ENCODE data around the gene LRCH3. TPM values are rescaled to one million over a fixed set of nuclear protein-coding genes. Genes with fewer than 3 reads are reported as not detected.

Gene LRCH3
- total RNA-seq, 6 experiments from 2014 or later, result 39.4 to 44.7 (median 41.0) TPM

GRCh38 chr3:197749315-197749600, 41.8 kb upstream of the LRCH3 start:
- Mint-ChIP-seq H3K27me3 (ENCODE audit: insufficient read depth) (peaks cover 3% of the 10 kb centered on the region), H3K36me3 (ENCODE audit: low read depth) (no peaks in the 10 kb centered on the region; the same call in 1 of the 2 replicates), H3K4me3 (peak overlapping the region; percentile 96), H3K27ac (peak overlapping the region; percentile 82), H3K9me3 (no peaks in the 10 kb centered on the region), H3K4me1 (ENCODE audit: low read depth) (peaks cover 44% of the 10 kb centered on the region)
- peak; percentile 46 for DNase-seq
- TF ChIP-seq CTCF (IDR thresholded peaks at IDR 0.05), result no peak

GRCh38 chr3:197749601-197750395, 41.3 kb upstream of the LRCH3 start, which contains the start of gene FYTTD1:
TSS of gene FYTTD1 (plus strand) at chr3:197749883. CDS start at chr3:197749972, 89 bp downstream.
- peak; percentile 60 for TF ChIP-seq CTCF (IDR thresholded peaks at IDR 0.05)
- peaks cover 48% of the 10 kb centered on the region for H3K4me1 Mint-ChIP-seq (ENCODE audit: low read depth)
- H3K27me3 Mint-ChIP-seq (ENCODE audit: insufficient read depth), result peaks cover 3% of the 10 kb centered on the region
- no peaks in the 10 kb centered on the region for H3K9me3 Mint-ChIP-seq
- no peaks in the 10 kb centered on the region; the same call in 1 of the 2 replicates for H3K36me3 Mint-ChIP-seq (ENCODE audit: low read depth)
- peak within 1 kb of the TSS; percentile 96 for H3K4me3 Mint-ChIP-seq
- peak within 1 kb of the TSS; percentile 93 for H3K27ac Mint-ChIP-seq
- peak; percentile 80 for DNase-seq

GRCh38 chr3:197750396-197750831, 40.6 kb upstream of the LRCH3 start:
- Mint-ChIP-seq H3K27me3 (ENCODE audit: insufficient read depth) (peaks cover 3% of the 10 kb centered on the region), H3K4me3 (peak overlapping the region; percentile 92), H3K4me1 (ENCODE audit: low read depth) (peaks cover 53% of the 10 kb centered on the region), H3K9me3 (no peaks in the 10 kb centered on the region), H3K27ac (peak overlapping the region; percentile 93), H3K36me3 (ENCODE audit: low read depth) (no peaks in the 10 kb centered on the region; the same call in 1 of the 2 replicates)
- DNase-seq, result peak; percentile 71
- no peak; the same call in 1 of the 2 replicates for TF ChIP-seq CTCF (IDR thresholded peaks at IDR 0.05)

- DNase-seq, result peak; percentile 37
- Mint-ChIP-seq H3K27me3 (ENCODE audit: insufficient read depth) (peaks cover 3% of the 10 kb centered on the region), H3K9me3 (no peaks in the 10 kb centered on the region), H3K36me3 (ENCODE audit: low read depth) (peaks cover 1% of the 10 kb centered on the region; the same call in 1 of the 2 replicates), H3K4me3 (peak overlapping the region; percentile 92), H3K27ac (peak overlapping the region; percentile 93), H3K4me1 (ENCODE audit: low read depth) (peaks cover 60% of the 10 kb centered on the region)
- TF ChIP-seq CTCF (IDR thresholded peaks at IDR 0.05), result no peak
Observed at GRCh38 chr3:197750858-197751737, 40.0 kb upstream of the LRCH3 start.

GRCh38 chr3:197752107-197752506, 38.9 kb upstream of the LRCH3 start:
- no peak for TF ChIP-seq CTCF (IDR thresholded peaks at IDR 0.05)
- DNase-seq, result peak; percentile 36
- peaks cover 3% of the 10 kb centered on the region for H3K27me3 Mint-ChIP-seq (ENCODE audit: insufficient read depth)
- H3K4me3 Mint-ChIP-seq, result peak overlapping the region; percentile 88
- H3K36me3 Mint-ChIP-seq (ENCODE audit: low read depth), result peaks cover 6% of the 10 kb centered on the region; the same call in 1 of the 2 replicates
- H3K4me1 Mint-ChIP-seq (ENCODE audit: low read depth), result peaks cover 62% of the 10 kb centered on the region
- H3K9me3 Mint-ChIP-seq, result no peaks in the 10 kb centered on the region
- peak overlapping the region; percentile 87 for H3K27ac Mint-ChIP-seq

Measured in HFFc6 (cell line).